Naive thymus-derived CD4-positive, alpha-beta T cell (primary cell): ENCODE data around the gene CSTPP1. TPM values are rescaled to one million over a fixed set of nuclear protein-coding genes. Genes with fewer than 3 reads are reported as not detected.
"Not testable (repeated sequence)": the region's sequence is repeated elsewhere in the genome, so short reads cannot be mapped to it uniquely, and the experiment has no call there.

ENCODE experiments used
- ATAC-seq: fragments of 150-1000 bp; cut with Tn5 transposase; 2 replicates; pipeline ENCODE4 v1.10.0; 2021; ENCODE audit warnings: mild to moderate bottlenecking, moderate library complexity
- CTCF ChIA-PET: fragments of 350-600 bp; sonication (Branson Sonifier 250); formaldehyde crosslinking; loops from one replicate; lab custom pipeline; 2021; ENCODE audit warnings: antibody characterized with exemption; lab: Charles Lee
- POLR2A ChIA-PET: fragments of 350-600 bp; sonication (Branson Sonifier 250); formaldehyde crosslinking; loops from one replicate; lab custom pipeline; 2021; ENCODE audit warnings: antibody characterized with exemption, inconsistent platforms; lab: Charles Lee
- DNase-seq, 9 donors: peaks; one replicate each; pipeline versions ENCODE4 v3.0.0 to v3.0.0-alpha.2; 2020 to 2022; ENCODE audit warnings: mixed read lengths in 1 of 9
- H3K27ac ChIP-seq: one replicate; pipeline ENCODE4 v1.7.0; 2013; ENCODE audit warnings: mild to moderate bottlenecking, low read depth, low read length, moderate library complexity
- H3K27me3 ChIP-seq, 2 donors: one replicate each; pipeline ENCODE4 v1.7.0; 2013; ENCODE audit warnings: low read length in 2 of 2, mild to moderate bottlenecking in 2 of 2, moderate library complexity in 2 of 2; ENCODE audit not compliant: control insufficient read depth in 2 of 2, insufficient read depth in 2 of 2
- H3K36me3 ChIP-seq, 3 experiments: 1 replicate in 2 of 3; 2 replicates in 1 of 3; pipeline ENCODE4 v1.7.0; 2013; ENCODE audit warnings: low read length in 3 of 3, mild to moderate bottlenecking in 3 of 3, moderate library complexity in 1 of 3; ENCODE audit not compliant: insufficient read depth in 3 of 3, control insufficient read depth in 2 of 3
- H3K4me1 ChIP-seq, 2 donors: one replicate each; pipeline ENCODE4 v1.7.0; 2013; ENCODE audit warnings: low read length in 2 of 2, mild to moderate bottlenecking in 2 of 2, moderate library complexity in 1 of 2; ENCODE audit not compliant: control insufficient read depth in 2 of 2, insufficient read depth in 2 of 2
- H3K4me3 ChIP-seq: 2 replicates; pipeline ENCODE4 v1.7.0; 2013; ENCODE audit warnings: mild to moderate bottlenecking, low read length
- H3K9me3 ChIP-seq, 3 experiments: 1 replicate in 2 of 3; 2 replicates in 1 of 3; pipeline ENCODE4 v1.7.0; 2013; ENCODE audit warnings: low read length in 3 of 3; ENCODE audit not compliant: control insufficient read depth in 2 of 3
- H3K27ac Mint-ChIP-seq, 9 donors: one replicate each; pipeline ENCODE4 v1.8.0; 2020 to 2022; ENCODE audit warnings: mixed read lengths in 9 of 9, mild to moderate bottlenecking in 8 of 9, moderate library complexity in 5 of 9, inconsistent platforms in 2 of 9
- H3K27me3 Mint-ChIP-seq, 5 donors: one replicate each; pipeline ENCODE4 v1.8.0; 2021 to 2022; ENCODE audit warnings: mixed read lengths in 5 of 5, mild to moderate bottlenecking in 1 of 5
- H3K36me3 Mint-ChIP-seq, 5 donors: one replicate each; pipeline ENCODE4 v1.8.0; 2020 to 2022; ENCODE audit warnings: mixed read lengths in 5 of 5, mild to moderate bottlenecking in 3 of 5, inconsistent platforms in 1 of 5
- H3K4me1 Mint-ChIP-seq, 7 donors: one replicate each; pipeline ENCODE4 v1.8.0; 2020 to 2022; ENCODE audit warnings: mixed read lengths in 7 of 7, mild to moderate bottlenecking in 3 of 7, inconsistent platforms in 1 of 7
- H3K4me3 Mint-ChIP-seq, 10 donors: one replicate each; pipeline ENCODE4 v1.8.0; 2020 to 2022; ENCODE audit warnings: mild to moderate bottlenecking in 10 of 10, mixed read lengths in 10 of 10, moderate library complexity in 6 of 10, inconsistent platforms in 2 of 10
- H3K9me3 Mint-ChIP-seq, 11 donors: one replicate each; pipeline ENCODE4 v1.8.0; 2020 to 2022; ENCODE audit warnings: mixed read lengths in 11 of 11, mild to moderate bottlenecking in 4 of 11, inconsistent platforms in 1 of 11, moderate library complexity in 1 of 11
- intact Hi-C, 2 donors: fragments of 100-400 bp; cut with micrococcal nuclease; formaldehyde crosslinking; loops; one replicate each; pipeline ENCODE4 v1.15.1; 2023
- polyA plus RNA-seq, 2 donors: library from polyadenylated mRNA; unstranded; fragments of 300-500 nt; fragmentation: Illumina TruSeq; gene quantifications; one replicate each; pipeline ENCODE4 v1.2.3, GENCODE V29; 2021
- total RNA-seq, 6 experiments: library from RNA in 5 of 6; stranded (reverse) in 5 of 6; gene quantifications; 1 replicate in 5 of 6; 2 replicates in 1 of 6; pipeline ENCODE4 v1.2.3 and lab custom pipeline; 2021 to 2026

Gene CSTPP1
- total and polyA plus RNA-seq, 7 experiments from 2014 or later = 9.3 to 18.6 (median 16.1) TPM

DNA sequence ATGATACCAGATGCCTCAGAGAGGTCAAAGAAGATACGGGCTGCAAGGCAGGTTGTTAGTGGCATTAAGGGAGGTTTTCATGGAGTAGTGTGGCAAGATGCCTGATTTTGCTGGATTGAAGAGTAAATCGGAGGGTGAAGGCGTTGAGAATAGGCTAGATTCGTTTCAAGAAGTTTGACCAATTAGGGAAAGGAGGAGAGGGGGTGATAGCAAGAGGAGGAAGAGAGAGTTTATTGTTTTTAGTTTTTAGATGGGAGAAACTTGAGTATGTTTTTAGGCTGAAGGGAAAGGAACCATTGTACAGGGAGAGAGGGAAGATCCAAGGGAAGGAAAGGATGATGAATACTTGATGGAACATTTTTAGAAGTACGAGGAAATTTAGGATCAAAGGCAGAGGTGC is 16.5 kb downstream of the CSTPP1 start:
- no peak overlapping the region for H3K27ac ChIP-seq
- no peaks in the 10 kb centered on the region for H3K27me3 ChIP-seq
- no peaks in the 10 kb centered on the region for H3K4me1 ChIP-seq
- no peaks in the 10 kb centered on the region for H3K27me3 Mint-ChIP-seq
- intact Hi-C loops = no loop called here
- ATAC-seq = no peak
- peaks cover 0 to 10% (median 5%) of the 10 kb centered on the region in 5 donors for H3K36me3 Mint-ChIP-seq
- H3K4me3 ChIP-seq = no peak overlapping the region
- H3K27ac Mint-ChIP-seq = peak overlapping the region in 4 of 9 donors; percentile 5 to 79 (median 48)
- peak overlapping the region in 1 of 10 donors; percentile 2 for H3K4me3 Mint-ChIP-seq
- no peaks in the 10 kb centered on the region for H3K36me3 ChIP-seq
- no peaks in the 10 kb centered on the region for H3K9me3 ChIP-seq
- POLR2A ChIA-PET = no interaction called here
- CTCF ChIA-PET = no interaction called here
- no peak for DNase-seq
- no peaks in the 10 kb centered on the region for H3K9me3 Mint-ChIP-seq
- peaks cover 6 to 16% (median 10%) of the 10 kb centered on the region in 7 donors for H3K4me1 Mint-ChIP-seq

DNA sequence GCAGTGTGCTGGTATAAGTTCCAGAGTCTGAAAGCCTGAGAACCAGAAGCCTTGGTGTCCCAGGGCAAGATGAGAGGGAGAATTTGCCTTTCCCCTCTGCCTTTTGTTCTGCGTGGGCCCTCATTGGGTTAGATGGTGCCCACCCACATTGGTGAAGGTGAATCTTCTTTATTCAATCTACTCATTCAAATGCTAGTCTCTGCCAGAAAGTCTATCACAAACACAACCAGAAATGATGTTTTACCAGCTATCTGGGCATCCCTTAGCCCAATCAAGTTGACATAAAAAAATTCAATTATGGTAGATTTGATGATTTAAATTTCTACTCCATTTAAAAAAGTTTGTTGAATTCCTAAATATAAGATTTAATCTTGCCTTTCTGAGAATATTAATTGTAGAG is 22.2 kb downstream of the CSTPP1 start:
- intact Hi-C loops = no loop called here
- H3K27me3 ChIP-seq = no peaks in the 10 kb centered on the region
- ATAC-seq (no peak), DNase-seq (no peak)
- Mint-ChIP-seq H3K27ac (no peak overlapping the region), H3K4me3 (no peak overlapping the region), H3K4me1 (peaks cover 0 to 1% (median 0%) of the 10 kb centered on the region in 7 donors), H3K36me3 (peaks cover 7 to 35% (median 27%) of the 10 kb centered on the region in 5 donors), H3K27me3 (no peaks in the 10 kb centered on the region), H3K9me3 (peaks cover 0 to 14% (median 3%) of the 10 kb centered on the region in 11 donors)
- ChIA-PET CTCF (no interaction called here), POLR2A (no interaction called here)
- H3K4me1 ChIP-seq = no peaks in the 10 kb centered on the region
- H3K4me3 ChIP-seq = no peak overlapping the region
- H3K9me3 ChIP-seq = peaks cover 0 to 5% (median 0%) of the 10 kb centered on the region in 3 experiments
- H3K27ac ChIP-seq = no peak overlapping the region
- peaks cover 0 to 4% (median 0%) of the 10 kb centered on the region in 3 experiments for H3K36me3 ChIP-seq

DNA sequence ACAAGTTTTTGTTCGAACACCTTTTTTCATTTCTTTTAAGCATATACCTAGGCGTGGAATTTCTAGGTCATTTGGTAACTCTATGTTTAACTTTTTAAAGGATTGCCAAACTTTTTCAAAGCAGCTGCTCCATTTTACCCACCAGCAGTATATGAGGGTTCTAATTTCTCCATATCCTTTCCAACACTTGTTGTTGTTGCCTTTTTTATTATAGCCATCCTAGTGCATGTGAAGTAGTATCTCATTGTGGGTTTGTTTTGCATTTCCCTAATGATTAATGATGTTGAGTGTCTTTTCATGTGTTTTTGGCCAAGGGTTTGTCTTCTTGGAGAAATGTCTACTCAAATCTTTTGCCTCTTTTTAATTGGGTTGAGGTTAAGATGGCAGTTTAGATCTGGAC is 24.5 kb downstream of the CSTPP1 start:
- peaks cover 0 to 5% (median 0%) of the 10 kb centered on the region in 3 experiments for H3K9me3 ChIP-seq
- peaks cover 0 to 4% (median 0%) of the 10 kb centered on the region in 3 experiments for H3K36me3 ChIP-seq
- no peak overlapping the region for H3K4me3 ChIP-seq
- H3K27ac Mint-ChIP-seq = no peak overlapping the region
- ATAC-seq = no peak
- peaks cover 0 to 3% (median 0%) of the 10 kb centered on the region in 7 donors for H3K4me1 Mint-ChIP-seq
- DNase-seq = no peak
- intact Hi-C loops = no loop called here
- H3K27me3 ChIP-seq = no peaks in the 10 kb centered on the region
- no peak overlapping the region for H3K4me3 Mint-ChIP-seq
- H3K27ac ChIP-seq = no peak overlapping the region
- no peaks in the 10 kb centered on the region for H3K4me1 ChIP-seq
- ChIA-PET CTCF (interaction anchor here (0.7 kb wide), 1 partner anchor 53 kb away, joined by 3 read pairs; no protein-coding TSS in a partner anchor), POLR2A (interaction anchor here (0.6 kb wide), 1 partner anchor 854 kb away, joined by 8 read pairs; no protein-coding TSS in a partner anchor)
- H3K27me3 Mint-ChIP-seq = no peaks in the 10 kb centered on the region
- peaks cover 0 to 14% (median 3%) of the 10 kb centered on the region in 11 donors for H3K9me3 Mint-ChIP-seq
- peaks cover 7 to 46% (median 30%) of the 10 kb centered on the region in 5 donors for H3K36me3 Mint-ChIP-seq

DNA sequence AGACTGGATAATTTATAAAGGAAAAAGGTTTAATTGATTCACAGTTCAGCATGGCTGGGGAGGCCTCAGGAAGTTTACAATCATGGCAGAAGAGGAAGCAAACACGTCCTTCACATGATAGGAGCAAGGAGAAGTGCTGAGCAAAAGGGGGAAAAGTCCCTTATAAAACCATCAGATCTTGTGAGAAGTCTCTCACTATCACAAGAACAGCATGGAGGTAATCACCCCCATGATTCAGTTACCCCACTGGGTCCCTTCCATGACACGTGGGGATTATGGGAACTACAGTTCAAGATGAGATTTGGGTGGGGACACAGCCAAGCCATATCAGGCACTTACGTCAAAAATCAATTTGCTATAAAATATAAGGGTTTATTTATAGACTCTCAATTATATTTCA is 25.3 kb downstream of the CSTPP1 start:
- H3K36me3 ChIP-seq, H3K4me1 Mint-ChIP-seq, CTCF ChIA-PET, H3K27ac Mint-ChIP-seq, POLR2A ChIA-PET, H3K9me3 ChIP-seq, H3K4me1 ChIP-seq, H3K27ac ChIP-seq, DNase-seq, H3K27me3 Mint-ChIP-seq, ATAC-seq, intact Hi-C loops, H3K27me3 ChIP-seq, H3K4me3 ChIP-seq, H3K4me3 Mint-ChIP-seq: not testable (repeated sequence)
- H3K9me3 Mint-ChIP-seq = peaks cover 0 to 14% (median 3%) of the 10 kb centered on the region in 11 donors
- H3K36me3 Mint-ChIP-seq = peaks cover 7 to 50% (median 30%) of the 10 kb centered on the region in 5 donors

DNA sequence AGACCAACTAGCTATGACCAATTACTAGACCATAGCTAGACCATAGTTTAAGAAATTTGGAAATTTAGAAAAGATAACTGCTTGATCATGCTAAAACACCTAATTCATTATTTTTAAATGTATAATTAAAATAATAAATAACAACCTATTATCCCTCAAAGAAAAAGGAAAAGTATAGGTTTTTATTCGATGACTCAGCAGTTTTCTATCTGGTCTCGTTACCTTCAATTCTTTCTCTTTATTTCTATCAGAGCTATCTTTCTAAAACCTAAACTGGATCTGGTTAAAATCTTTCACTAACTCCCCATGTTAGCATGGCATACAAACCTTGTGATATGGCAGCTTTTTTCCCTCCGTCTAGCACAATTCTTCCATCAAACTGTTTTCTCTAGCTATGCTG is 27.3 kb downstream of the CSTPP1 start:
- ATAC-seq (no peak), DNase-seq (no peak)
- peaks cover 0 to 8% (median 3%) of the 10 kb centered on the region in 11 donors for H3K9me3 Mint-ChIP-seq
- peaks cover 0 to 3% (median 0%) of the 10 kb centered on the region in 3 experiments for H3K9me3 ChIP-seq
- no peak overlapping the region for H3K4me3 Mint-ChIP-seq
- H3K27me3 Mint-ChIP-seq = no peaks in the 10 kb centered on the region
- ChIA-PET POLR2A (no interaction called here), CTCF (interaction anchor here (0.6 kb wide), 1 partner anchor 754 kb away, joined by 4 read pairs; no protein-coding TSS in a partner anchor)
- peaks cover 0 to 4% (median 0%) of the 10 kb centered on the region in 3 experiments for H3K36me3 ChIP-seq
- H3K4me1 Mint-ChIP-seq = peaks cover 0 to 3% (median 0%) of the 10 kb centered on the region in 7 donors
- peaks cover 6 to 47% (median 24%) of the 10 kb centered on the region in 5 donors for H3K36me3 Mint-ChIP-seq
- intact Hi-C loops = no loop called here
- no peaks in the 10 kb centered on the region for H3K27me3 ChIP-seq
- no peak overlapping the region for H3K4me3 ChIP-seq
- no peak overlapping the region for H3K27ac ChIP-seq
- H3K4me1 ChIP-seq = no peaks in the 10 kb centered on the region
- no peak overlapping the region for H3K27ac Mint-ChIP-seq

DNA sequence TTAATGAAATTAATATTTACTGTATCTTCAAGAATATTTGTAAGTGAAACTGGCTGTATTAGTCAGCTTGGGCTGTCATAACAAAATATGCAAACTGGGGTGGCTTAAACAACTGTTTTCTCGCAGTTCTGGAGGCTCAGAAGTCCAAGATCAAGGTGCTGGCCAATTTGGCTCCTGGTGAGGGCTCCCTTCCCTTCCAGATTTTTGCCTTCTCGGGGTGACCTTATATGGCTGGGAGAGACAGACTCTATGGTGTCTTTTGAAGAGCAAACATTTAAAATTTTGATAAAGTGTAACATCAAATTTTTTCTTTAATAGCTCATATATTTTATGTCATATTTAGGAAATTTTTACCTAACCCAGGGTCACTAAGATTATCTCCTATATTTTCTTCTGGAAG is 30.2 kb downstream of the CSTPP1 start:
- intact Hi-C loops = no loop called here
- no peak overlapping the region for H3K4me3 Mint-ChIP-seq
- no peaks in the 10 kb centered on the region for H3K36me3 ChIP-seq
- no peak overlapping the region for H3K27ac Mint-ChIP-seq
- peaks cover 0 to 25% (median 4%) of the 10 kb centered on the region in 5 donors for H3K36me3 Mint-ChIP-seq
- no peaks in the 10 kb centered on the region for H3K9me3 Mint-ChIP-seq
- H3K4me1 ChIP-seq = no peaks in the 10 kb centered on the region
- H3K27me3 Mint-ChIP-seq = no peaks in the 10 kb centered on the region
- H3K4me3 ChIP-seq = no peak overlapping the region
- DNase-seq (no peak), ATAC-seq (no peak)
- H3K9me3 ChIP-seq = no peaks in the 10 kb centered on the region
- ChIA-PET CTCF (no interaction called here), POLR2A (interaction anchor here (0.6 kb wide), 1 partner anchor 131 kb away, joined by 3 read pairs; no protein-coding TSS in a partner anchor)
- no peak overlapping the region for H3K27ac ChIP-seq
- peaks cover 0 to 3% (median 0%) of the 10 kb centered on the region in 7 donors for H3K4me1 Mint-ChIP-seq
- no peaks in the 10 kb centered on the region for H3K27me3 ChIP-seq

DNA sequence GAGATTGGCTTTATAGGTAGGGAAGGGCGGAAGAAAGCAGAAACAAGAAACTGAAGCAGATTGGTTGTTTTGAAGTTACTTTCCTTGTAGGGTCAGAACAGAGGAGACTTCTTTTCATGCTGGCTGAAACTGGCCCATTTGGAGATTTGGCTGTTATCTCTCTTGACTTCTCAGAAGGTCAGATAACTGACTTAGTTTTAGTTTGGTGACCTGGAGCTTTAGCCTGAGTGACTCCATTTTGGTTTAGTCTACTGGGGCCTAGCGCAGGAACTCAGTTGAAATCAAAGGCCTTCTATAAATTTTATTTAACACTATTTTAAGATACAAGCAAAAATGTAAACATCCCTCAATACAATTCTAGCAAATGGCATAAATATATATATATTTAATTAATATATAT is 31.4 kb downstream of the CSTPP1 start:
- H3K36me3 ChIP-seq = no peaks in the 10 kb centered on the region
- Mint-ChIP-seq H3K4me1 (peaks cover 0 to 3% (median 0%) of the 10 kb centered on the region in 7 donors), H3K4me3 (no peak overlapping the region), H3K27me3 (no peaks in the 10 kb centered on the region), H3K9me3 (no peaks in the 10 kb centered on the region), H3K36me3 (peaks cover 0 to 20% (median 4%) of the 10 kb centered on the region in 5 donors), H3K27ac (no peak overlapping the region)
- DNase-seq (no peak), ATAC-seq (no peak)
- H3K27ac ChIP-seq = no peak overlapping the region
- H3K27me3 ChIP-seq = no peaks in the 10 kb centered on the region
- ChIA-PET CTCF (no interaction called here), POLR2A (no interaction called here)
- H3K4me1 ChIP-seq = no peaks in the 10 kb centered on the region
- no peak overlapping the region for H3K4me3 ChIP-seq
- intact Hi-C loops = no loop called here
- no peaks in the 10 kb centered on the region for H3K9me3 ChIP-seq
